ENCODE results near the gene GATAD2A.

Gene GATAD2A

DNA sequence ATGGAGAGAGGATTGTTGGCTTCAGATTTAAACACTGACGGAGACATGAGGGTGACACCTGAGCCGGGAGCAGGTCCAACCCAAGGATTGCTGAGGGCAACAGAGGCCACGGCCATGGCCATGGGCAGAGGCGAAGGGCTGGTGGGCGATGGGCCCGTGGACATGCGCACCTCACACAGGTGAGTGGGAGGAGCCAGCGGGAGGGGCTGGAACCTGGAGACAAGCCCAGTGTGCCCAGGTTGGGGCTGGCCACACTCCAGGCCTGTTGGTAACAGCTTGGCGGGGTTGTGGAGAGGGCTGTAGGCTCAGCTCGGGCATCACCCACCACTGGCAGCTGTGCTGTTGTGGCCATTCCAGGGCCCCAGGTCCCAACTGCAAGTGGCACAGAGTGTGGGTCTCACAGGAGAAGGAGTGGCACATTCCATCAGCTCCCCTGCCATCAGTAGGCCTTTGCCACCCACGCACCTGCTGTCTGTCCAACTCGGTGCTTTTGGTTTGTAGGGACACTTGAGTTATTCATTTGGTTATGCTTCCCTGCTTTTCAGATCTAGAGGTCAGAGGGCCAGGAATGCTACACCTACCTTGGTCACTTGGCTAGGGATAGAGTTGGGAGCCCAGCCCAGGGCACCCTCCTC, 60.1 kb downstream of the GATAD2A start:
- peaks cover 4% of the 10 kb centered on the region; the same call in 1 of the 2 replicates for H3K36me3 ChIP-seq (ENCODE audit: insufficient read depth)
- H3K79me2 ChIP-seq (ENCODE audit: insufficient read depth, low read depth) = peaks cover 27% of the 10 kb centered on the region; the same call in 1 of the 2 replicates
- H3K4me1 ChIP-seq (ENCODE audit: low read depth, poor library complexity, severe bottlenecking) = no peaks in the 10 kb centered on the region
- no peaks in the 10 kb centered on the region for H3K27me3 ChIP-seq (ENCODE audit: insufficient read depth, low read depth)
- no peak overlapping the region for H3K4me3 ChIP-seq (IDR thresholded peaks at IDR 0.05; ENCODE audit: insufficient read depth, low read depth, low read length)
- no peaks in the 10 kb centered on the region; the same call in 1 of the 2 replicates for H4K20me1 ChIP-seq (ENCODE audit: insufficient read depth)
- TF ChIP-seq, protein P1, sequence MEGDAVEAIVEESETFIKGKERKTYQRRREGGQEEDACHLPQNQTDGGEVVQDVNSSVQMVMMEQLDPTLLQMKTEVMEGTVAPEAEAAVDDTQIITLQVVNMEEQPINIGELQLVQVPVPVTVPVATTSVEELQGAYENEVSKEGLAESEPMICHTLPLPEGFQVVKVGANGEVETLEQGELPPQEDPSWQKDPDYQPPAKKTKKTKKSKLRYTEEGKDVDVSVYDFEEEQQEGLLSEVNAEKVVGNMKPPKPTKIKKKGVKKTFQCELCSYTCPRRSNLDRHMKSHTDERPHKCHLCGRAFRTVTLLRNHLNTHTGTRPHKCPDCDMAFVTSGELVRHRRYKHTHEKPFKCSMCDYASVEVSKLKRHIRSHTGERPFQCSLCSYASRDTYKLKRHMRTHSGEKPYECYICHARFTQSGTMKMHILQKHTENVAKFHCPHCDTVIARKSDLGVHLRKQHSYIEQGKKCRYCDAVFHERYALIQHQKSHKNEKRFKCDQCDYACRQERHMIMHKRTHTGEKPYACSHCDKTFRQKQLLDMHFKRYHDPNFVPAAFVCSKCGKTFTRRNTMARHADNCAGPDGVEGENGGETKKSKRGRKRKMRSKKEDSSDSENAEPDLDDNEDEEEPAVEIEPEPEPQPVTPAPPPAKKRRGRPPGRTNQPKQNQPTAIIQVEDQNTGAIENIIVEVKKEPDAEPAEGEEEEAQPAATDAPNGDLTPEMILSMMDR (conservative IDR thresholded peaks at IDR 0.05; ENCODE audit: low read depth, low read length) = no peak
- no peak overlapping the region for H2AFZ ChIP-seq (ENCODE audit: low read depth)
- no peak overlapping the region for H3K9ac ChIP-seq
- no peak overlapping the region for H3K27ac ChIP-seq
- H3K4me2 ChIP-seq = no peak overlapping the region

DNA sequence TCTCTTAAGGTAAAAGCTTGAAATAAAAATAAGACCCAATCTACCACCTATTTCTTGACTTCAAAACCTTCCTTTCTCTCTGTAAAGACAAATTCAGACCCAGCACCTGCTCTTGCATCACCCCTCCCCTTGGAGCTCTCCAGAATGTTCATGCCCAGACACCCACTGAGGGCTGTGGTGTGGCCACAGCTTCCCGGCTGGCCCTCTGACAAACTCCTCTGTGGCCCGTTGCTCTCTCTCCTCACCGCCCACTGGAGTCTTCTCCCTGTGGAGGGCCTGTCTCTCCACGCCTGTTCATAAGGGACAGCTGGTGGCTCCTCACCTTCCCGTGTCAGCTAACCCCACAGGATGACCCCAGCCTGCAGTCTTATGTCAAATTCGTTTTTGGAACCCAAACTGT, 60.7 kb downstream of the GATAD2A start:
- Histone ChIP-seq H3K4me1 (ENCODE audit: low read depth, poor library complexity, severe bottlenecking) (no peaks in the 10 kb centered on the region), H4K20me1 (ENCODE audit: insufficient read depth) (no peaks in the 10 kb centered on the region; the same call in 1 of the 2 replicates), H3K27me3 (ENCODE audit: insufficient read depth, low read depth) (no peaks in the 10 kb centered on the region), H3K4me2 (no peak overlapping the region), H3K79me2 (ENCODE audit: insufficient read depth, low read depth) (peaks cover 21% of the 10 kb centered on the region; the same call in 1 of the 2 replicates), H2AFZ (ENCODE audit: low read depth) (no peak overlapping the region), H3K36me3 (ENCODE audit: insufficient read depth) (peaks cover 4% of the 10 kb centered on the region; the same call in 1 of the 2 replicates), H3K27ac (no peak overlapping the region), H3K4me3 (IDR thresholded peaks at IDR 0.05; ENCODE audit: insufficient read depth, low read depth, low read length) (no peak overlapping the region), H3K9ac (no peak overlapping the region)
- TF ChIP-seq, protein P1 (conservative IDR thresholded peaks at IDR 0.05; ENCODE audit: low read depth, low read length) = no peak

DNA sequence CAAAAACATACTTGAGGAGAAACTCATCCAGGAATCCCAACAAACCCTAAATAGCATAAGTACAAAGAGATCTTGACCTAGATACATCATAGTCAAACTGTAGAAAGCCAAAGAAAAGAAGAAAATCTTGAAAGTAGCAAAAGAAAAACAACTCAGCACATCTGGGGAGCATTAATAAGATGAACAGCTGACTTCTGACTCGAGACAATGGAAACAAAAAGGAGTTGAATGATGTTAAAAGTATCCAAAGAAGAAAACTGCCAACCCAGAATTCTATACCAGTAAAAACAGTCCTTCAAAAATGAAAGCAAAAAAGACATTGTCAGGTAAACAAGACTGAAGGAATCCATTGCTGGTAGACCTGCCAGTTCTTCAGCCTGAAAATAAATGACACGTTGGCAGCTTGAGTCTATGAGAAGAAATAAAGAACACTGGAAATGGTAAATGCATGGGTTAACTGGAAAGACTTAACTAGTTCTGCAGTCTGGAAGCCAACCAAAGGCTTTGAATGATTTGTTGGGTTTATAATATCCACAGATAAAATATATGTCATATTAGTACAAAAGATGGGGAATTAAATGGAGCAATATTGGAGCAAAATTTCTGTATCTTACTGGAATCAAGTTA, 63.1 kb downstream of the GATAD2A start:
- TF ChIP-seq, protein P1 (conservative IDR thresholded peaks at IDR 0.05; ENCODE audit: low read depth, low read length) = no peak
- H3K27ac ChIP-seq = no peak overlapping the region
- peaks cover 4% of the 10 kb centered on the region; the same call in 1 of the 2 replicates for H3K36me3 ChIP-seq (ENCODE audit: insufficient read depth)
- H3K4me1 ChIP-seq (ENCODE audit: low read depth, poor library complexity, severe bottlenecking) = no peaks in the 10 kb centered on the region
- no peak overlapping the region for H3K4me3 ChIP-seq (IDR thresholded peaks at IDR 0.05; ENCODE audit: insufficient read depth, low read depth, low read length)
- H3K4me2 ChIP-seq = no peak overlapping the region
- no peak overlapping the region for H2AFZ ChIP-seq (ENCODE audit: low read depth)
- H4K20me1 ChIP-seq (ENCODE audit: insufficient read depth) = 0 out of 2 replicates have a peak, but pooled peaks cover 3% of the 10 kb centered on the region
- no peaks in the 10 kb centered on the region for H3K27me3 ChIP-seq (ENCODE audit: insufficient read depth, low read depth)
- H3K9ac ChIP-seq = no peak overlapping the region
- peaks cover 4% of the 10 kb centered on the region; the same call in 1 of the 2 replicates for H3K79me2 ChIP-seq (ENCODE audit: insufficient read depth, low read depth)

DNA sequence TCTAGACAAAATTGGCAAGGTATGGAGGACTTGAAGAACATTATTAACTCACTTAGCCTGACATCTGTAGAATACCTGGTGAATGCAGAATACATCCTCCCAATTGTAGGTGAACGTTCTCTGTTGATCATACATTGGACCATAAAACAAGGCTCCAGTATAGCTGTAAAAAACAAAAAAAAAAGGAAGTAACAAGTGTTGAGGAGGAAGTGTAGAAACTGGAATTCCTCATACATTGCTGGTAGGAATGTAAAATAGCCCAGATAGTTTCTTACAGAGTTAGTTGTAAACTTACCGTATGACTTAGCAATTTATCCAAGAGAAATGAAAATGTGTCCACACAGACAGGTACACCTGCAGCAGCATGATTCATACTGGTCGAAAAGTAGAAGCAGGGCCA, 65.1 kb downstream of the GATAD2A start:
- Histone ChIP-seq H3K4me3 (IDR thresholded peaks at IDR 0.05; ENCODE audit: insufficient read depth, low read depth, low read length) (no peak overlapping the region), H3K27me3 (ENCODE audit: insufficient read depth, low read depth) (no peaks in the 10 kb centered on the region), H4K20me1 (ENCODE audit: insufficient read depth) (0 out of 2 replicates have a peak, but pooled peaks cover 3% of the 10 kb centered on the region), H3K36me3 (ENCODE audit: insufficient read depth) (no peaks in the 10 kb centered on the region; the same call in 1 of the 2 replicates), H3K9ac (no peak overlapping the region), H3K79me2 (ENCODE audit: insufficient read depth, low read depth) (peaks cover 4% of the 10 kb centered on the region; the same call in 1 of the 2 replicates), H3K4me1 (ENCODE audit: low read depth, poor library complexity, severe bottlenecking) (peaks cover 10% of the 10 kb centered on the region), H3K27ac (no peak overlapping the region), H2AFZ (ENCODE audit: low read depth) (no peak overlapping the region), H3K4me2 (no peak overlapping the region)
- TF ChIP-seq, protein P1 (conservative IDR thresholded peaks at IDR 0.05; ENCODE audit: low read depth, low read length) = no peak
